Muscle layer of colon (tissue), 2 donors: ENCODE results near the gene MAP4K3.

Experiments
- H3K27ac ChIP-seq: one replicate; pipeline ENCODE4 v1.7.0; 2013; ENCODE audit warnings: low read depth, mild to moderate bottlenecking, low read length, moderate library complexity
- H3K27me3 ChIP-seq, 2 donors: one replicate each; pipeline ENCODE4 v1.7.0; 2013; ENCODE audit warnings: low read length in 2 of 2, mild to moderate bottlenecking in 2 of 2; ENCODE audit not compliant: insufficient read depth in 2 of 2, control insufficient read depth in 1 of 2
- H3K36me3 ChIP-seq: one replicate; pipeline ENCODE4 v1.7.0; 2013; ENCODE audit warnings: mild to moderate bottlenecking, low read length; ENCODE audit not compliant: insufficient read depth
- H3K4me1 ChIP-seq: one replicate; pipeline ENCODE4 v1.7.0; 2013; ENCODE audit warnings: mild to moderate bottlenecking, low read length; ENCODE audit not compliant: insufficient read depth
- H3K4me3 ChIP-seq, 2 donors: one replicate each; pipeline ENCODE4 v1.7.0; 2013; ENCODE audit warnings: low read length in 2 of 2, low read depth in 1 of 2, mild to moderate bottlenecking in 1 of 2, moderate library complexity in 1 of 2
- H3K9ac ChIP-seq: one replicate; pipeline ENCODE4 v1.7.0; 2013; ENCODE audit warnings: low read length
- H3K9me3 ChIP-seq: one replicate; pipeline ENCODE4 v1.7.0; 2013; ENCODE audit warnings: mild to moderate bottlenecking, low read length
- donor health status: abdominal sarcoma.
- donor health status: Adenocarcinoma of cecum.

Gene MAP4K3

GRCh38 chr2:39469807-39470206 lies 32.7 kb upstream of the MAP4K3 start:
- H3K36me3 ChIP-seq, result no peaks in the 10 kb centered on the region
- H3K4me1 ChIP-seq, result peaks cover 31% of the 10 kb centered on the region
- no peaks in the 10 kb centered on the region for H3K9me3 ChIP-seq
- H3K27ac ChIP-seq, result no peak overlapping the region
- H3K9ac ChIP-seq, result no peak overlapping the region
- peak overlapping the region in 1 of 2 donors; percentile 4 for H3K4me3 ChIP-seq
- no peaks in the 10 kb centered on the region for H3K27me3 ChIP-seq

- Histone ChIP-seq H3K4me3 (no peak overlapping the region), H3K36me3 (no peaks in the 10 kb centered on the region), H3K27me3 (no peaks in the 10 kb centered on the region), H3K9me3 (no peaks in the 10 kb centered on the region), H3K9ac (no peak overlapping the region), H3K4me1 (peaks cover 31% of the 10 kb centered on the region), H3K27ac (peak overlapping the region; percentile 1)
These were observed 31.7 kb upstream of the MAP4K3 start for GRCh38 chr2:39468579-39469451.

- no peak overlapping the region for H3K9ac ChIP-seq
- H3K4me3 ChIP-seq, result no peak overlapping the region
- H3K9me3 ChIP-seq, result no peaks in the 10 kb centered on the region
- peaks cover 31% of the 10 kb centered on the region for H3K4me1 ChIP-seq
- no peaks in the 10 kb centered on the region for H3K36me3 ChIP-seq
- H3K27ac ChIP-seq, result no peak overlapping the region
- no peaks in the 10 kb centered on the region for H3K27me3 ChIP-seq
These were observed 29.2 kb upstream of the MAP4K3 start for GRCh38 chr2:39466311-39466710.

GRCh38 chr2:39464864-39465263 lies 27.8 kb upstream of the MAP4K3 start:
- no peak overlapping the region for H3K27ac ChIP-seq
- H3K4me1 ChIP-seq, result peaks cover 26% of the 10 kb centered on the region
- no peaks in the 10 kb centered on the region for H3K9me3 ChIP-seq
- no peaks in the 10 kb centered on the region for H3K27me3 ChIP-seq
- no peak overlapping the region for H3K4me3 ChIP-seq
- no peak overlapping the region for H3K9ac ChIP-seq
- no peaks in the 10 kb centered on the region for H3K36me3 ChIP-seq

- no peaks in the 10 kb centered on the region for H3K27me3 ChIP-seq
- no peak overlapping the region for H3K4me3 ChIP-seq
- no peak overlapping the region for H3K9ac ChIP-seq
- H3K36me3 ChIP-seq, result peaks cover 3% of the 10 kb centered on the region
- H3K27ac ChIP-seq, result no peak overlapping the region
- H3K4me1 ChIP-seq, result no peaks in the 10 kb centered on the region
- H3K9me3 ChIP-seq, result no peaks in the 10 kb centered on the region
These were observed 18.7 kb upstream of the MAP4K3 start for GRCh38 chr2:39455826-39456225.

- no peak overlapping the region for H3K27ac ChIP-seq
- no peaks in the 10 kb centered on the region for H3K27me3 ChIP-seq
- H3K9me3 ChIP-seq, result no peaks in the 10 kb centered on the region
- no peaks in the 10 kb centered on the region for H3K4me1 ChIP-seq
- no peak overlapping the region for H3K9ac ChIP-seq
- peaks cover 3% of the 10 kb centered on the region for H3K36me3 ChIP-seq
- no peak overlapping the region for H3K4me3 ChIP-seq
These were observed 15.3 kb upstream of the MAP4K3 start for GRCh38 chr2:39452396-39452795.

GRCh38 chr2:39451954-39452353 lies 14.9 kb upstream of the MAP4K3 start:
- no peak overlapping the region for H3K4me3 ChIP-seq
- H3K9ac ChIP-seq, result no peak overlapping the region
- no peaks in the 10 kb centered on the region for H3K27me3 ChIP-seq
- peaks cover 3% of the 10 kb centered on the region for H3K36me3 ChIP-seq
- no peaks in the 10 kb centered on the region for H3K9me3 ChIP-seq
- no peaks in the 10 kb centered on the region for H3K4me1 ChIP-seq
- no peak overlapping the region for H3K27ac ChIP-seq

GRCh38 chr2:39448169-39448502 lies 11.1 kb upstream of the MAP4K3 start:
- no peaks in the 10 kb centered on the region for H3K36me3 ChIP-seq
- H3K27me3 ChIP-seq, result no peaks in the 10 kb centered on the region
- no peaks in the 10 kb centered on the region for H3K9me3 ChIP-seq

GRCh38 chr2:39447266-39448168 lies 10.4 kb upstream of the MAP4K3 start:
- H3K9me3 ChIP-seq, result no peaks in the 10 kb centered on the region
- H3K27ac ChIP-seq, result no peak overlapping the region
- no peak overlapping the region for H3K4me3 ChIP-seq
- no peak overlapping the region for H3K9ac ChIP-seq
- no peaks in the 10 kb centered on the region for H3K27me3 ChIP-seq
- no peaks in the 10 kb centered on the region for H3K4me1 ChIP-seq
- H3K36me3 ChIP-seq, result no peaks in the 10 kb centered on the region

More at GRCh38 chr2:39448169-39448502, 11.1 kb upstream of the MAP4K3 start:
- Histone ChIP-seq H3K4me1 (no peaks in the 10 kb centered on the region), H3K4me3 (no peak overlapping the region), H3K27ac (no peak overlapping the region), H3K9ac (no peak overlapping the region)

GRCh38 chr2:39445934-39446333 lies 8.8 kb upstream of the MAP4K3 start:
- Histone ChIP-seq H3K27ac (no peak overlapping the region), H3K4me3 (no peak overlapping the region), H3K27me3 (no peaks in the 10 kb centered on the region), H3K36me3 (no peaks in the 10 kb centered on the region), H3K4me1 (no peaks in the 10 kb centered on the region), H3K9me3 (no peaks in the 10 kb centered on the region), H3K9ac (no peak overlapping the region)

GRCh38 chr2:39443009-39443408 lies 5.9 kb upstream of the MAP4K3 start:
- Histone ChIP-seq H3K36me3 (no peaks in the 10 kb centered on the region), H3K9me3 (no peaks in the 10 kb centered on the region), H3K4me3 (no peak overlapping the region), H3K4me1 (peaks cover 17% of the 10 kb centered on the region), H3K27me3 (no peaks in the 10 kb centered on the region), H3K27ac (no peak overlapping the region), H3K9ac (no peak overlapping the region)
